Right lobe of liver (tissue), 4 donors: ENCODE results near the gene ARHGAP20.

Experiments used
- CTCF ChIP-seq, 4 donors: fragments of 200-600 bp in 3 of 4; fragments of 450-650 bp in 1 of 4; IDR thresholded peaks; one replicate each; pipeline versions ENCODE4 v1.5.1 to v1.8.0; 2016 to 2022; ENCODE audit warnings: antibody characterized with exemption in 4 of 4, mild to moderate bottlenecking in 2 of 4
- POLR2A ChIP-seq: fragments of 450-650 bp; IDR thresholded peaks from one replicate; pipeline ENCODE4 v1.6.1; 2017; ENCODE audit warnings: antibody characterized with exemption, mild to moderate bottlenecking
- donor health status: DM: no; HTN: no; CAD: no.
- donor health status: DM: no; HTN: no; CAD: no.
- donor health status: DM: no; HTN: yes; CAD: no.

GRCh38 chr11:110573411-110573810 lies 138.8 kb downstream of the ARHGAP20 start:
- no peak for TF ChIP-seq CTCF (IDR thresholded peaks at IDR 0.05)
- TF ChIP-seq POLR2A: no peak
